ENCODE data around the gene LZTS2.
A peak's percentile ranks its signal among the peaks of the same experiment; 100 is the strongest.

LZTS2 gene

GRCh38 chr10:101013365-101013825, 13.8 kb downstream of the LZTS2 start:
- TF ChIP-seq CTCF (IDR thresholded peaks at IDR 0.05; ENCODE audit: unreplicated experiment in 3 of 3): no peak
- no peaks in the 10 kb centered on the region for H3K9me3 Mint-ChIP-seq
- peak overlapping the region; percentile 32 to 75 (median 71) for H3K27ac Mint-ChIP-seq

GRCh38 chr10:101014230-101014884, 14.7 kb downstream of the LZTS2 start:
- H3K9me3 Mint-ChIP-seq: no peaks in the 10 kb centered on the region
- H3K27ac Mint-ChIP-seq: peak overlapping the region; percentile 30 to 44 (median 34)
- no peaks in the 10 kb centered on the region for H3K36me3 Mint-ChIP-seq (ENCODE audit: low read depth)
- peak; percentile 83 to 90 (median 90) for TF ChIP-seq CTCF (IDR thresholded peaks at IDR 0.05; ENCODE audit: unreplicated experiment in 3 of 3)
- peaks cover 43% of the 10 kb centered on the region for H3K4me1 Mint-ChIP-seq
- peaks cover 43% of the 10 kb centered on the region for H3K27me3 Mint-ChIP-seq (ENCODE audit: low read depth)
- H3K4me3 Mint-ChIP-seq: no peak overlapping the region

More at GRCh38 chr10:101013365-101013825, 13.8 kb downstream of the LZTS2 start:
- no peaks in the 10 kb centered on the region for H3K36me3 Mint-ChIP-seq (ENCODE audit: low read depth)
- H3K4me3 Mint-ChIP-seq: no peak overlapping the region
- H3K27me3 Mint-ChIP-seq (ENCODE audit: low read depth): peaks cover 36% of the 10 kb centered on the region
- peaks cover 39% of the 10 kb centered on the region for H3K4me1 Mint-ChIP-seq

- Mint-ChIP-seq H3K36me3 (ENCODE audit: low read depth) (no peaks in the 10 kb centered on the region), H3K27ac (no peak overlapping the region), H3K27me3 (ENCODE audit: low read depth) (peaks cover 47% of the 10 kb centered on the region), H3K4me3 (no peak overlapping the region), H3K9me3 (no peaks in the 10 kb centered on the region), H3K4me1 (peaks cover 47% of the 10 kb centered on the region)
- TF ChIP-seq CTCF (IDR thresholded peaks at IDR 0.05; ENCODE audit: unreplicated experiment in 3 of 3): no peak
These were observed 15.5 kb downstream of the LZTS2 start for GRCh38 chr10:101014966-101015581.

- Mint-ChIP-seq H3K4me1 (peaks cover 47% of the 10 kb centered on the region), H3K9me3 (no peaks in the 10 kb centered on the region), H3K27me3 (ENCODE audit: low read depth) (peaks cover 47% of the 10 kb centered on the region), H3K27ac (no peak overlapping the region), H3K36me3 (ENCODE audit: low read depth) (no peaks in the 10 kb centered on the region), H3K4me3 (no peak overlapping the region)
- no peak for TF ChIP-seq CTCF (IDR thresholded peaks at IDR 0.05; ENCODE audit: unreplicated experiment in 3 of 3)
These were observed 16.0 kb downstream of the LZTS2 start for GRCh38 chr10:101015582-101015973.

- H3K27me3 Mint-ChIP-seq (ENCODE audit: low read depth): peaks cover 49% of the 10 kb centered on the region
These were observed 17.2 kb downstream of the LZTS2 start for GRCh38 chr10:101016814-101017213.

More at GRCh38 chr10:101016814-101017213, 17.2 kb downstream of the LZTS2 start:
- Mint-ChIP-seq H3K4me3 (no peak overlapping the region), H3K9me3 (no peaks in the 10 kb centered on the region), H3K36me3 (ENCODE audit: low read depth) (no peaks in the 10 kb centered on the region), H3K4me1 (peaks cover 47% of the 10 kb centered on the region), H3K27ac (no peak overlapping the region)
- no peak for TF ChIP-seq CTCF (IDR thresholded peaks at IDR 0.05; ENCODE audit: unreplicated experiment in 3 of 3)

All from nephron (organoid).